IMR-90 (cell line): ENCODE data around the gene FAM234B. TPM values are rescaled to one million over a fixed set of nuclear protein-coding genes. Genes with fewer than 3 reads are reported as not detected.

Experiments used
- ATAC-seq: fragments of 200-7000 bp; cut with Tn5 transposase; 2 replicates; pipeline ENCODE4 v1.9.1; 2020; ENCODE audit warnings: low read depth, mild to moderate bottlenecking, moderate library complexity
- BruUV-seq: library from RNA; stranded (reverse); fragments of 400-500 nt; replicated peaks from 2 replicates; lab custom pipeline; 2021; lab: Mats Ljungman, UMichigan
- CTCF ChIA-PET: fragments of 300-600 bp; formaldehyde crosslinking; extraction: SDS; loops from one replicate; lab custom pipeline; 2021; ENCODE audit warnings: antibody characterized with exemption; lab: Yijun Ruan, JAX
- POLR2A ChIA-PET: fragments of 300-600 bp; sonication (Branson Sonifier 250); formaldehyde crosslinking; loops from one replicate; lab custom pipeline; 2022; ENCODE audit warnings: antibody characterized with exemption; ENCODE audit not compliant: unreplicated experiment; lab: Charles Lee
- DNase-seq: peaks from one replicate; pipeline ENCODE4 v3.0.0; 2013
- H2AFZ ChIP-seq: replicated peaks from 2 replicates; pipeline ENCODE3; 2013; ENCODE audit warnings: low read length, mild to moderate bottlenecking; ENCODE audit not compliant: poor library complexity
- H2AK5ac ChIP-seq: 2 replicates; pipeline ENCODE4 v1.6.1; 2013; ENCODE audit warnings: low read depth, low read length, inconsistent platforms
- H2AK9ac ChIP-seq: replicated peaks from 2 replicates; pipeline ENCODE3; 2013; ENCODE audit warnings: mild to moderate bottlenecking, low read depth, low read length, moderate library complexity; ENCODE audit not compliant: poor library complexity
- H2BK120ac ChIP-seq: 2 replicates; pipeline ENCODE4 v1.6.1; 2013; ENCODE audit warnings: low read depth, low read length, inconsistent platforms
- H2BK15ac ChIP-seq: 3 replicates; pipeline ENCODE4 v1.6.1; 2013; ENCODE audit warnings: low read depth, low read length, inconsistent platforms
- H2BK20ac ChIP-seq: 2 replicates; pipeline ENCODE4 v1.6.1; 2013; ENCODE audit warnings: low read depth, mild to moderate bottlenecking, inconsistent platforms, low read length, moderate library complexity
- H2BK5ac ChIP-seq: 2 replicates; pipeline ENCODE4 v1.6.1; 2013; ENCODE audit warnings: mild to moderate bottlenecking, low read depth, low read length, inconsistent platforms; ENCODE audit not compliant: poor library complexity, severe bottlenecking
- H3K14ac ChIP-seq: replicated peaks from 2 replicates; pipeline ENCODE4 v1.6.1; 2013; ENCODE audit warnings: low read depth, low read length, inconsistent platforms
- H3K18ac ChIP-seq: 2 replicates; pipeline ENCODE4 v1.6.1; 2013; ENCODE audit warnings: low read depth, low read length, control low read depth
- H3K23ac ChIP-seq: 2 replicates; pipeline ENCODE4 v1.6.1; 2013; ENCODE audit warnings: low read depth, low read length, inconsistent platforms
- H3K27ac ChIP-seq: 2 replicates; pipeline ENCODE4 v1.5.1; 2013; ENCODE audit warnings: mild to moderate bottlenecking, control low read depth, low read length; ENCODE audit not compliant: insufficient read depth
- H3K27me3 ChIP-seq: 2 replicates; pipeline ENCODE4 v1.6.1; 2013; ENCODE audit warnings: low read length; ENCODE audit not compliant: control insufficient read depth, insufficient read depth
- H3K36me3 ChIP-seq: 2 replicates; pipeline ENCODE4 v1.6.1; 2013; ENCODE audit warnings: low read length, mixed read lengths; ENCODE audit not compliant: control insufficient read depth, insufficient read depth
- H3K4ac ChIP-seq: 2 replicates; pipeline ENCODE4 v1.6.1; 2013; ENCODE audit warnings: low read depth, low read length, inconsistent platforms
- H3K4me1 ChIP-seq: 2 replicates; pipeline ENCODE4 v1.6.1; 2013; ENCODE audit warnings: low read length, mixed read lengths; ENCODE audit not compliant: control insufficient read depth, insufficient read depth
- H3K4me2 ChIP-seq: 2 replicates; pipeline ENCODE4 v1.6.1; 2013; ENCODE audit warnings: low read depth, mild to moderate bottlenecking, control low read depth, low read length, moderate library complexity
- H3K4me3 ChIP-seq: 2 replicates; pipeline ENCODE4 v1.5.1; 2013; ENCODE audit warnings: low read depth, mild to moderate bottlenecking, control low read depth, low read length, moderate library complexity; ENCODE audit not compliant: insufficient read depth
- H3K56ac ChIP-seq: 2 replicates; pipeline ENCODE4 v1.6.1; 2013; ENCODE audit warnings: low read length, inconsistent platforms; ENCODE audit not compliant: insufficient read depth; ENCODE audit errors: extremely low read depth
- H3K79me1 ChIP-seq, 2 experiments: 2 replicates each; pipeline ENCODE4 v1.6.1; 2013; ENCODE audit warnings: low read length in 2 of 2, inconsistent platforms in 1 of 2, low read depth in 1 of 2
- H3K9ac ChIP-seq: 2 replicates; pipeline ENCODE4 v1.6.1; 2013; ENCODE audit warnings: low read depth, low read length, control low read depth
- H3K9me1 ChIP-seq: 2 replicates; pipeline ENCODE4 v1.6.1; 2013; ENCODE audit warnings: low read length, inconsistent platforms; ENCODE audit not compliant: insufficient read depth
- H3K9me3 ChIP-seq: 2 replicates; pipeline ENCODE4 v1.6.1; 2013; ENCODE audit warnings: low read length; ENCODE audit not compliant: control insufficient read depth, insufficient read depth
- H4K20me1 ChIP-seq: 2 replicates; pipeline ENCODE4 v1.6.1; 2013; ENCODE audit warnings: low read length, inconsistent platforms; ENCODE audit not compliant: insufficient read depth
- H4K5ac ChIP-seq: 2 replicates; pipeline ENCODE4 v1.6.1; 2013; ENCODE audit warnings: mild to moderate bottlenecking, low read depth, low read length, control low read depth
- H4K8ac ChIP-seq, 2 experiments: 2 replicates each; pipeline ENCODE4 v1.6.1; 2013; ENCODE audit warnings: low read depth in 2 of 2, low read length in 2 of 2, control low read depth in 1 of 2, inconsistent platforms in 1 of 2
- H4K91ac ChIP-seq: 2 replicates; pipeline ENCODE4 v1.6.1; 2013; ENCODE audit warnings: low read depth, low read length, inconsistent platforms; ENCODE audit not compliant: insufficient read depth
- RCOR1 ChIP-seq: IDR thresholded peaks from 2 replicates; pipeline ENCODE4 v1.6.1; 2012; ENCODE audit warnings: mild to moderate bottlenecking, low read length, improper control_type of control experiment; ENCODE audit not compliant: insufficient replicate concordance
- WGBS, 2 experiments: methylation state at CpG; one replicate each; pipeline versions ENCODE4 v1.1.5 to v1.1.7; 2013; ENCODE audit warnings: missing lambda C conversion rate in 2 of 2; ENCODE audit not compliant: insufficient read length in 1 of 2; ENCODE audit errors: extremely low coverage in 2 of 2; 5-methylcytosine and 5-hydroxymethylcytosine counted together
- dilution Hi-C: fragments of 300-500 bp; cut with HindIII; formaldehyde crosslinking; loops from one replicate; pipeline ENCODE4 v1.14.3; 2018; ENCODE audit warnings: low sequenced_read_pairs; ENCODE audit not compliant: unreplicated experiment
- in situ Hi-C: fragments of 300-500 bp; cut with MboI; formaldehyde crosslinking; loops from 3 replicates; pipeline ENCODE4 v1.14.3; 2019; ENCODE audit warnings: low sequenced_read_pairs, inconsistent platforms, mixed read lengths
- intact Hi-C: fragments of 100-400 bp; cut with micrococcal nuclease; formaldehyde crosslinking; loops from 2 replicates; pipeline ENCODE4 v1.10.0; 2022
- polyA plus RNA-seq, 3 experiments: library from polyadenylated mRNA; depleted of rRNA; stranded (reverse); fragments of >200 nt; gene quantifications; 2 replicates each; pipeline ENCODE4 v1.2.3, GENCODE V29; 2012; ENCODE audit warnings: low replicate concordance in 1 of 3
- total RNA-seq: library from RNA; depleted of rRNA; stranded (reverse); fragments of >200 nt; gene quantifications from 2 replicates; pipeline ENCODE4 v1.2.3, GENCODE V29; 2012
- TF ChIP-seq, protein P1 (sequence below): fragments of 150-350 bp; IDR thresholded peaks from 2 replicates; pipeline ENCODE4 v1.6.1; 2017; ENCODE audit warnings: mild to moderate bottlenecking, antibody characterized with exemption, low read length, low read depth

The FAM234B gene
- total and polyA plus RNA-seq, 2 of the 4 experiments (the other 2 are of a cell fraction): 3.6 to 8.6 TPM

DNA sequence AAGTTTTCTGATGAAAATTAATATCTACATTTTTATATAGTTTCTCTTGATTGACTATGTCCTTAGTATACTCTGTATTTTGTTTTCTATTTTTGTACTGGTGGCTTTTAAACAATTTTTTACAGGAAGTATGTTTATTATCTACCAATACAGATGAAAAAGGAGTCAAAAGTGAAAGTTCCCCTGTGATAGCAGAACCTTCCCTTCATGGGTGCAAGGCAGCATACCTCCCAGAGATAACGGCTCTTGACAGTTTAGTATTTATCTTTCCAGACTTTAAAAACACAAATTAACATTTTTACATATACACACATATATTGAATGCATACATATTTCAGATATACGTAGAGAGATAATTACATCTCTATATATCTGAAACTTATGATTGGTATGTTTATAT is 17.1 kb upstream of the FAM234B start:
- Histone ChIP-seq H3K23ac (no peak overlapping the region), H3K9ac (no peak overlapping the region), H3K56ac (no peak overlapping the region), H2AK5ac (no peak overlapping the region), H3K4me3 (no peak overlapping the region), H3K9me3 (no peaks in the 10 kb centered on the region), H2BK20ac (no peak overlapping the region), H3K27me3 (peaks cover 2% of the 10 kb centered on the region), H3K18ac (no peak overlapping the region), H3K4me1 (peaks cover 5% of the 10 kb centered on the region), H2BK120ac (no peak overlapping the region), H3K9me1 (no peaks in the 10 kb centered on the region), H3K36me3 (no peaks in the 10 kb centered on the region), H3K4me2 (no peak overlapping the region), H4K8ac (0 out of 4 replicates have a peak overlapping the region, but pooled peaks of 1 of the 2 experiments have one; percentile 30), H3K4ac (no peak overlapping the region), H4K5ac (no peak overlapping the region), H2AFZ (no peak overlapping the region), H2BK5ac (no peak overlapping the region), H4K91ac (no peak overlapping the region), H2AK9ac (no peak overlapping the region), H3K79me1 (no peaks in the 10 kb centered on the region), H3K14ac (no peak overlapping the region), H2BK15ac (no peak overlapping the region), H3K27ac (no peak overlapping the region), H4K20me1 (no peaks in the 10 kb centered on the region)
- ATAC-seq: no peak
- POLR2A ChIA-PET: interaction anchor here (0.6 kb wide), 1 partner anchor 12 kb away, joined by 17 read pairs; no protein-coding TSS in a partner anchor
- no peak for TF ChIP-seq RCOR1
- TF ChIP-seq, protein P1, sequence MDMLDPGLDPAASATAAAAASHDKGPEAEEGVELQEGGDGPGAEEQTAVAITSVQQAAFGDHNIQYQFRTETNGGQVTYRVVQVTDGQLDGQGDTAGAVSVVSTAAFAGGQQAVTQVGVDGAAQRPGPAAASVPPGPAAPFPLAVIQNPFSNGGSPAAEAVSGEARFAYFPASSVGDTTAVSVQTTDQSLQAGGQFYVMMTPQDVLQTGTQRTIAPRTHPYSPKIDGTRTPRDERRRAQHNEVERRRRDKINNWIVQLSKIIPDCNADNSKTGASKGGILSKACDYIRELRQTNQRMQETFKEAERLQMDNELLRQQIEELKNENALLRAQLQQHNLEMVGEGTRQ: no peak
- no peak for DNase-seq
- no CpG with 5 or more reads among the region's 2 CpGs for WGBS, 2 experiments
- intact Hi-C loops: no loop called here
- BruUV-seq: no TSS peak
- CTCF ChIA-PET: interaction anchor here (0.7 kb wide), 1 partner anchor 23 kb away, joined by 3 read pairs; no protein-coding TSS in a partner anchor
- in situ Hi-C loops: loop anchor here (5.0 to 25.0 kb wide), 2 partner anchors 185 to 510 kb away; no protein-coding TSS in a partner anchor
- dilution Hi-C loops: no loop called here
